ENCODE data around the gene NME4. TPM values are rescaled to one million over a fixed set of nuclear protein-coding genes. Genes with fewer than 3 reads are reported as not detected.
A peak's percentile ranks its signal among the peaks of the same experiment; 100 is the strongest.

NME4 gene
- total RNA-seq, 1 experiment from 2014 or later = 68.2 TPM

DNA sequence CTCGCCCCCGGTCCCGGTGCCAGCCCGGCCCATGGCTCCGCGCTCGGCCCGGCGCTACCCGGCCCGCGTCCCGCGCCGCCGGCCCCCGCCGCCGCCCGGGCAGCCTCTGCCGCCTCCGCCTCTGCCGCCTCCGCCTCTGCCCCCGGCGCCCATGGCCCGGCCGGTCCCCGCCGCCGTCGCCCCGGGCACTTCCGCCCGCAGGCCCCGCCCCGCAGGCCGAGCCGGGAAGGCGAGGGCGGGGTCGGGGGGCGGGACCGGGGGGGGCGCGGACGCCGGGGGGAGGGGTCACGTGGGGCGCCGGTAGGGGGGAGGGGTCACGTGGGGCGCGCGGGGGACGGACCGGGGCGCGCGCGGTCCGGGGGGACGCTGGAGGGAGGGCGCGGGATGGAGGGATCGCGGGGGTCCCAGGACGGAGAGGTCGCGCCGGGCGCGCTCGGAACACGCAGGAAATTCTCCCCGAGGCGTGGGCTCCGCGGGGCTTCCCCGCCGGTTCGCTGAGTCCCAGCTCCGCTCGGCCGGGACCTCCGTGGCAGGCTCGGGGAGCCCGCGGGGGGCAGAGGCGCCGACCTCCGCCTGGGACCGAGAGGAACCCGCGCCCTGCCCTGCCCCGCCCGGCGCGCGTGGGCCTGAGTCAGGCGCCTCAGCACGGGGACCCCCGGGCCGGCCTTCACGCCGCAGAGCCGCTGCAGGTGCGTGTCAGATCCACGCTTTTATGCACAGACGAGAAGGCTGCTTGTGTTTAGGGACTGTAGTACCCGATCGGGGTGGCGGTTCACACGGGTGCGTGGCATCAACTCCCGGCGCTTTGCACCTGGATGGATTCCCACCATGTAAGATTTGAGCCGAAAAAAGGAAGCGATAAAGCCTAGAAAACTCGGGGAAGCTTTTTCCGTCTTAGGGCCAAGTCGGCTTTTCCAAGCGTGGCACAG, 14.9 kb upstream of the NME4 start, which contains the start of gene PGAP6:
Gene PGAP6 (minus strand): TSS at position 190 of the 929 bp plus-strand sequence. CDS start 157 bp downstream, at position 33.
- ChIA-PET CTCF (interaction anchor here (0.6 kb wide), 1 partner anchor 341 kb away, joined by 3 read pairs; no protein-coding TSS in a partner anchor), RAD21 (ENCODE audit: low non-redundant PET in 1 of 2, low total read pairs in 2 of 2, uncharacterized antibody in 2 of 2, unreplicated experiment in 2 of 2) (no interaction called here), POLR2A (interaction anchor here (0.7 kb wide), 1 partner anchor 15 kb away, joined by 3 read pairs; no protein-coding TSS in a partner anchor)
- Histone ChIP-seq H3K9ac (ENCODE audit: low read length) (peak within 1 kb of the TSS; percentile 82), H3K4me3 (replicated peaks in 1 of 2; ENCODE audit: low read depth in 1 of 2, low read length in 2 of 2) (peak within 1 kb of the TSS; percentile 55 to 65), H3K27me3 (ENCODE audit: insufficient read depth, low read length) (no peaks in the 10 kb centered on the region), H3K36me3 (ENCODE audit: control insufficient read depth in 1 of 2, insufficient read depth in 2 of 2, low read length in 2 of 2) (no peaks in the 10 kb centered on the region), H3K4me2 (ENCODE audit: low read length) (peak within 1 kb of the TSS; percentile 85), H3K79me2 (ENCODE audit: insufficient read depth, low read length) (peaks cover 7% of the 10 kb centered on the region; the same call in 1 of the 2 replicates), H3K4me1 (ENCODE audit: control insufficient read depth in 1 of 2, insufficient read depth in 2 of 2, low read length in 2 of 2) (peaks cover 6 to 18% of the 10 kb centered on the region in 2 experiments; a peak in 3 of 4 replicates), H2AFZ (ENCODE audit: low read depth, low read length, poor library complexity, severe bottlenecking) (no peak within 1 kb of the TSS), H3K27ac (ENCODE audit: low read depth, low read length) (peak within 1 kb of the TSS; percentile 81), H3K9me2 (ENCODE audit: insufficient read depth) (no peaks in the 10 kb centered on the region), H3K9me3 (ENCODE audit: control insufficient read depth in 1 of 2, insufficient read depth in 1 of 2, low read depth in 1 of 2, low read length in 2 of 2) (no peaks in the 10 kb centered on the region), H4K20me1 (ENCODE audit: insufficient read depth) (no peaks in the 10 kb centered on the region)
- intact Hi-C loops (cut with micrococcal nuclease) = no loop called here
- TF ChIP-seq ZFX (IDR thresholded peaks at IDR 0.05) (no peak), POLR2A (IDR thresholded peaks at IDR 0.05; ENCODE audit: borderline replicate concordance, extremely low read depth, insufficient read depth, insufficient read length) (peak; percentile 31), ELF1 (IDR thresholded peaks at IDR 0.05; ENCODE audit: borderline replicate concordance, low read depth) (no peak), FOSL1 (IDR thresholded peaks at IDR 0.05; ENCODE audit: low read depth) (no peak), EZH2phosphoT487 (IDR thresholded peaks at IDR 0.05; ENCODE audit: borderline replicate concordance) (no peak)
- TF ChIP-seq, protein P1, sequence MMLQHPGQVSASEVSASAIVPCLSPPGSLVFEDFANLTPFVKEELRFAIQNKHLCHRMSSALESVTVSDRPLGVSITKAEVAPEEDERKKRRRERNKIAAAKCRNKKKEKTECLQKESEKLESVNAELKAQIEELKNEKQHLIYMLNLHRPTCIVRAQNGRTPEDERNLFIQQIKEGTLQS (IDR thresholded peaks at IDR 0.05) = no peak
- DNase-seq (ENCODE audit: low read depth, low spot score) (no peak), ATAC-seq (peak; percentile 57)
- no TSS peak for BruUV-seq (replicated peaks)

DNA sequence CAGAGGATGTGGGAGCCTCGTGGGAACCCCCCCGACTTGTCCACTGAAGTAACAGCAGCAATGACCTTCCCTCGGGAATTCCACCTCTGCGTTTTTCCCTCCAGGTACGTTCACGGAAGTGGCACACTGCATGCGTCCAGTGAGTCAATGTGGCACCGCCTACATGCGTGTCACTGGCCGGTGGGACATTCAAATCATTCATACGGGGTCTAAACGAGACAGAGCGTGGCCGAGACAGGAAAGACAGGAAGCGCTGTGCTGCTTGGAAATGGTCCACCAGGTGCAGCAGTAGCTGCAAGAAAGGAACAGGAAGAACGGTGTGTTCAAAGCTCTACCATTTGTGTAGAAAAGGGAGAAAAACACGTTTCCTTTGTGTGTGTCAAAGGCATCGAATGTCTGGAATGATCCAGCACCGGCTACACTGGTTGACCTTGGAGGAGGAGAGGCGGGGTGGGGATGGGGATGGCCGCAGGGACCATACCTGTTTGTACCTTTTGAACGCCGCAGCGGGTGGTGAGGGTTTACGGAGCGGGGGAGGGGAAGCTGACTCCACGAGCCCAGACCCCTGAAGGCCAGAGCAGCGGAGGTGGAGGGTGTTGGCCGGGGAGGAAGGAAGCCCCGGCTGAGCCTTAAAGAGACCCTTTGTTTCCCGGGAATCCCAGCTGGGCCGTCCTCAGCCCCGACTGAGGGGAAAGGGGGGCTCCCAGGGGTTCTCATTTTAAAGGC, 13.5 kb upstream of the NME4 start:
- Histone ChIP-seq H4K20me1 (ENCODE audit: insufficient read depth) (no peaks in the 10 kb centered on the region), H3K4me3 (replicated peaks in 1 of 2; ENCODE audit: low read depth in 1 of 2, low read length in 2 of 2) (peak overlapping the region; percentile 49 to 65), H3K9ac (ENCODE audit: low read length) (peak overlapping the region; percentile 82), H3K9me3 (ENCODE audit: control insufficient read depth in 1 of 2, insufficient read depth in 1 of 2, low read depth in 1 of 2, low read length in 2 of 2) (no peaks in the 10 kb centered on the region), H3K27ac (ENCODE audit: low read depth, low read length) (peak overlapping the region; percentile 81), H3K79me2 (ENCODE audit: insufficient read depth, low read length) (peaks cover 7% of the 10 kb centered on the region; the same call in 1 of the 2 replicates), H3K4me2 (ENCODE audit: low read length) (peak overlapping the region; percentile 85), H3K27me3 (ENCODE audit: insufficient read depth, low read length) (no peaks in the 10 kb centered on the region), H3K36me3 (ENCODE audit: control insufficient read depth in 1 of 2, insufficient read depth in 2 of 2, low read length in 2 of 2) (no peaks in the 10 kb centered on the region), H2AFZ (ENCODE audit: low read depth, low read length, poor library complexity, severe bottlenecking) (no peak overlapping the region), H3K9me2 (ENCODE audit: insufficient read depth) (no peaks in the 10 kb centered on the region), H3K4me1 (ENCODE audit: control insufficient read depth in 1 of 2, insufficient read depth in 2 of 2, low read length in 2 of 2) (peaks cover 6 to 18% of the 10 kb centered on the region in 2 experiments; a peak in 3 of 4 replicates)
- no TSS peak for BruUV-seq (replicated peaks)
- POLR2A ChIA-PET = interaction anchor here (0.7 kb wide), 1 partner anchor 10 kb away, joined by 3 read pairs; no protein-coding TSS in a partner anchor
- RAD21 ChIA-PET (ENCODE audit: low non-redundant PET in 1 of 2, low total read pairs in 2 of 2, uncharacterized antibody in 2 of 2, unreplicated experiment in 2 of 2) = no interaction called here
- intact Hi-C loops (cut with micrococcal nuclease) = no loop called here
- CTCF ChIA-PET = no interaction called here
- DNase-seq (ENCODE audit: low read depth, low spot score) = peak; percentile 59
- ATAC-seq = peak; percentile 67
- TF ChIP-seq EZH2 (IDR thresholded peaks at IDR 0.05) = no peak
- TF ChIP-seq, protein P2, sequence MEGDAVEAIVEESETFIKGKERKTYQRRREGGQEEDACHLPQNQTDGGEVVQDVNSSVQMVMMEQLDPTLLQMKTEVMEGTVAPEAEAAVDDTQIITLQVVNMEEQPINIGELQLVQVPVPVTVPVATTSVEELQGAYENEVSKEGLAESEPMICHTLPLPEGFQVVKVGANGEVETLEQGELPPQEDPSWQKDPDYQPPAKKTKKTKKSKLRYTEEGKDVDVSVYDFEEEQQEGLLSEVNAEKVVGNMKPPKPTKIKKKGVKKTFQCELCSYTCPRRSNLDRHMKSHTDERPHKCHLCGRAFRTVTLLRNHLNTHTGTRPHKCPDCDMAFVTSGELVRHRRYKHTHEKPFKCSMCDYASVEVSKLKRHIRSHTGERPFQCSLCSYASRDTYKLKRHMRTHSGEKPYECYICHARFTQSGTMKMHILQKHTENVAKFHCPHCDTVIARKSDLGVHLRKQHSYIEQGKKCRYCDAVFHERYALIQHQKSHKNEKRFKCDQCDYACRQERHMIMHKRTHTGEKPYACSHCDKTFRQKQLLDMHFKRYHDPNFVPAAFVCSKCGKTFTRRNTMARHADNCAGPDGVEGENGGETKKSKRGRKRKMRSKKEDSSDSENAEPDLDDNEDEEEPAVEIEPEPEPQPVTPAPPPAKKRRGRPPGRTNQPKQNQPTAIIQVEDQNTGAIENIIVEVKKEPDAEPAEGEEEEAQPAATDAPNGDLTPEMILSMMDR (IDR thresholded peaks at IDR 0.05 in 2 of 3, conservative IDR thresholded peaks at IDR 0.05 in 1 of 3; ENCODE audit: borderline replicate concordance in 1 of 3, insufficient read depth in 1 of 3, low read depth in 2 of 3, low read length in 2 of 3) = no peak
- no peak for TF ChIP-seq YY1 (IDR thresholded peaks at IDR 0.05; ENCODE audit: extremely low read depth, insufficient replicate concordance, low read depth, low read length)
- TF ChIP-seq SIN3A (IDR thresholded peaks at IDR 0.05; ENCODE audit: low read depth) = peak; percentile 59; the same call in 1 of the 2 replicates
- TF ChIP-seq TCF7L2 (IDR thresholded peaks at IDR 0.05; ENCODE audit: borderline replicate concordance, extremely low read depth, insufficient read depth, insufficient read length) = peak; percentile 56
- peak; percentile 39 for TF ChIP-seq SP1 (IDR thresholded peaks at IDR 0.05; ENCODE audit: low read depth)
- TF ChIP-seq, protein P3, sequence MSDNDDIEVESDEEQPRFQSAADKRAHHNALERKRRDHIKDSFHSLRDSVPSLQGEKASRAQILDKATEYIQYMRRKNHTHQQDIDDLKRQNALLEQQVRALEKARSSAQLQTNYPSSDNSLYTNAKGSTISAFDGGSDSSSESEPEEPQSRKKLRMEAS (IDR thresholded peaks at IDR 0.05) = peak; percentile 94
- peak; percentile 58 for TF ChIP-seq POLR2AphosphoS5 (IDR thresholded peaks at IDR 0.05; ENCODE audit: low read depth, low read length)
- TF ChIP-seq, protein P1 (IDR thresholded peaks at IDR 0.05) = no peak
- TF ChIP-seq EZH2phosphoT487 (IDR thresholded peaks at IDR 0.05; ENCODE audit: borderline replicate concordance) = no peak
- TF ChIP-seq FOSL1 (IDR thresholded peaks at IDR 0.05; ENCODE audit: low read depth) = no peak

Measured in HCT116 (cell line).